ENCODE results near the gene SLC39A8.
A peak's percentile ranks its signal among the peaks of the same experiment; 100 is the strongest.
"Not testable (repeated sequence)": the region's sequence is repeated elsewhere in the genome, so short reads cannot be mapped to it uniquely, and the experiment has no call there.

SLC39A8 gene

GRCh38 chr4:102298716-102299115 is 46.6 kb downstream of the SLC39A8 start:
- DNase-seq, result no peak

- no peak for DNase-seq
Observed at GRCh38 chr4:102295153-102295862, 50.0 kb downstream of the SLC39A8 start.

GRCh38 chr4:102288497-102288896 is 56.8 kb downstream of the SLC39A8 start:
- DNase-seq, result no peak

GRCh38 chr4:102285831-102286230 is 59.5 kb downstream of the SLC39A8 start:
- no peak for DNase-seq

- no peak for DNase-seq
Observed at GRCh38 chr4:102281171-102281839, 64.0 kb downstream of the SLC39A8 start.

- not testable (repeated sequence) for DNase-seq
Observed at GRCh38 chr4:102273317-102273716, 72.0 kb downstream of the SLC39A8 start.

GRCh38 chr4:102272318-102272717 is 73.0 kb downstream of the SLC39A8 start:
- no peak for DNase-seq

GRCh38 chr4:102268355-102268754 is 76.9 kb downstream of the SLC39A8 start:
- DNase-seq, result no peak

- peak in 1 of 5 donors; percentile 54 for DNase-seq
Observed at GRCh38 chr4:102263024-102263787, 82.1 kb downstream of the SLC39A8 start.

- DNase-seq, result no peak
Observed at GRCh38 chr4:102259702-102260101, 85.6 kb downstream of the SLC39A8 start.

GRCh38 chr4:102259081-102259480 is 86.2 kb downstream of the SLC39A8 start:
- no peak for DNase-seq

GRCh38 chr4:102256321-102256720 is 89.0 kb downstream of the SLC39A8 start:
- DNase-seq, result no peak

GRCh38 chr4:102253860-102254259 is 91.4 kb downstream of the SLC39A8 start:
- DNase-seq, result no peak

- DNase-seq, result no peak
Observed at GRCh38 chr4:102252171-102252570, 93.1 kb downstream of the SLC39A8 start.

- DNase-seq, result no peak
Observed at GRCh38 chr4:102250341-102250740, 94.9 kb downstream of the SLC39A8 start.

GRCh38 chr4:102247041-102247440 is 98.2 kb downstream of the SLC39A8 start:
- no peak for DNase-seq

GRCh38 chr4:102246416-102246815 is 98.9 kb downstream of the SLC39A8 start:
- no peak for DNase-seq

GRCh38 chr4:102244878-102245535 is 100.3 kb downstream of the SLC39A8 start:
- DNase-seq, result no peak

- not testable (repeated sequence) for DNase-seq
Observed at GRCh38 chr4:102243296-102243695, 102.0 kb downstream of the SLC39A8 start.

- no peak for DNase-seq
Observed at GRCh38 chr4:102234243-102234838, 110.9 kb downstream of the SLC39A8 start.

GRCh38 chr4:102230194-102230593 is 115.1 kb downstream of the SLC39A8 start:
- DNase-seq, result no peak

GRCh38 chr4:102227388-102227787 is 117.9 kb downstream of the SLC39A8 start:
- DNase-seq, result no peak

- no peak for DNase-seq
Observed at GRCh38 chr4:102223461-102223860, 121.8 kb downstream of the SLC39A8 start.
